ENCODE data around the gene RAB3B.
"Not testable (repeated sequence)": the region's sequence is repeated elsewhere in the genome, so short reads cannot be mapped to it uniquely, and the experiment has no call there.

Gene RAB3B, protein sequence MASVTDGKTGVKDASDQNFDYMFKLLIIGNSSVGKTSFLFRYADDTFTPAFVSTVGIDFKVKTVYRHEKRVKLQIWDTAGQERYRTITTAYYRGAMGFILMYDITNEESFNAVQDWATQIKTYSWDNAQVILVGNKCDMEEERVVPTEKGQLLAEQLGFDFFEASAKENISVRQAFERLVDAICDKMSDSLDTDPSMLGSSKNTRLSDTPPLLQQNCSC

DNA sequence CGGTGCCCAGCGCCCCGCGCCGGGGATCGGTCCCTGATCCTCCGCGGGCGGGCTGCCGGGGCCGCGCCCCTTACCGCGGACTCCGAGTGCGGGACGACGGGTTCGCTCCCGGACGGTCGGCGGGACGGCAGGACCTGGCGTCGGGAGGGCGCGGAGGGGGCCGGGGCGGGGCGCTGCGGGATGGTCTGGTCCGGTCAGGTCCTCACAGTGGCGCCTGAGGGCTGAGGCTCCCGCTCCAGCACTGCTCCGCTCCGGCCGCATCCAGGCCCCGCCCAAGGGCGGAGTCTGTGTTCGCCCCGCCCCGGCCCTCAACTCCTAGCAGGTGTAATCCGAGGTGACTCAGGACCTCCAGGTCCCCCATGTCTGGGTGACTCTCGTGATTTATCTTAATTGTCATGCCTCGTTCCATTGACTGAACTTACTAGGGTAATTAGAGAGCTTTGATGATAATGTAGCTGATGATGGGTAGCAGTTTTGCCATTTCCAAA, at the start of gene RAB3B:
Gene RAB3B (minus strand): TSS at position 223 of the 488 bp plus-strand sequence. CDS start 13,583 bp downstream, outside the sequence.
- peak; percentile 60 to 83 for DNase-seq (ENCODE audit: low read depth in 1 of 2, low spot score in 1 of 2)

DNA sequence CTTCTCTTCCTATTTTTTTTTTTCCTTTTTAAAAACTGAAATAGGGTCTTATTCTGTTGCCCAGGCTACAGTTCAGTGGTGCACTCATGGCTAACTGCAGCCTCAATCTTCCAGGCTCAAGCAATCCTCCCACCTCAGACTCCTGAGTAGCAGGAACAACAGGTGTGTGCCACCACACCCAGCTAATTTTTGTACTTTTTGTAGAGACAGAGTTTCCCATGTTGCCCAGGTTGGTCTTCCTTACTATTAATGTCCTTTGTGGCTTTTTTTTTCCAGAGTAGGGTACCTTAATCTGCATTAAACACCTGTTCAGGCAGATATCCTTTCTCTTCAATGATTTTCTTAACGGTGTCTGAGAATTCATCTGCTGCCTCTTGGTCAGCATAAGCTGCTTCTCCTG, 47.4 kb upstream of the RAB3B start:
- no peak for DNase-seq (ENCODE audit: low read depth in 1 of 2, low spot score in 1 of 2)

DNA sequence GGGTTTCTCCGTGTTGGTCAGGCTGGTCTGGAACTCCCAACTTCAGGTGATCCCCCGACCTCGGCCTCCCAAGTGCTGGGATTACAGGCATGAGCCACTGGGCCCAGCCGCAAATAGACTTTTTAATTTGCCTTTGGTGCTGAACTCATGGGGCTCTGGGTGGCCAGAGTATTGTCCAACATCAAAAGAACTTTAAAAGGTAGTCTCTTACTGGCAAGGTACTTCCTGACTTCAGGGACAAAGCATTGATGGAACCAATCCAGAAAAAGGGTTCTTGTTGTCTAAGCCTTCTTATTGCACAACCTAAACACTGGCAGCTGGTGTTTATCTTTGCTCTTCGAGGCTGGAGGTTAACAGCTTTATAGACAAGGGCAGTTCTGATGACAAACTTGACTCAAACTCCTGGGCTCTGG, 46.9 kb upstream of the RAB3B start:
- no peak for DNase-seq (ENCODE audit: low read depth in 1 of 2, low spot score in 1 of 2)

DNA sequence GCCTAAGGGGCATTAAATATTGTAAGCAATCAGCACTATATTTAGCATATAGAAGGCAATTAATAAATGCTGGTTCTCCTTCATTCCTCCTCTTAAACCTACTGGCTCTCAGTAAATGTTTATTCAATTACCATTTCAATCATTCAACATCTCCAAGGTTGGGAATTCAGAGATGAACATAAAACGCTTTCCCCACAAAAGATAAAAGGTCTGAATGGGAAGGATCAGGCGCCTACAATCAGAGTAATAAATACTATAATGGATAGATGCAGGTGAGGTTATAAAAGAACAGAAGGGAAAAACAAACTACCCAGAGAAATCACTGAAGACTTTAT, 43.5 kb upstream of the RAB3B start:
- DNase-seq (ENCODE audit: low read depth in 1 of 2, low spot score in 1 of 2) = no peak

DNA sequence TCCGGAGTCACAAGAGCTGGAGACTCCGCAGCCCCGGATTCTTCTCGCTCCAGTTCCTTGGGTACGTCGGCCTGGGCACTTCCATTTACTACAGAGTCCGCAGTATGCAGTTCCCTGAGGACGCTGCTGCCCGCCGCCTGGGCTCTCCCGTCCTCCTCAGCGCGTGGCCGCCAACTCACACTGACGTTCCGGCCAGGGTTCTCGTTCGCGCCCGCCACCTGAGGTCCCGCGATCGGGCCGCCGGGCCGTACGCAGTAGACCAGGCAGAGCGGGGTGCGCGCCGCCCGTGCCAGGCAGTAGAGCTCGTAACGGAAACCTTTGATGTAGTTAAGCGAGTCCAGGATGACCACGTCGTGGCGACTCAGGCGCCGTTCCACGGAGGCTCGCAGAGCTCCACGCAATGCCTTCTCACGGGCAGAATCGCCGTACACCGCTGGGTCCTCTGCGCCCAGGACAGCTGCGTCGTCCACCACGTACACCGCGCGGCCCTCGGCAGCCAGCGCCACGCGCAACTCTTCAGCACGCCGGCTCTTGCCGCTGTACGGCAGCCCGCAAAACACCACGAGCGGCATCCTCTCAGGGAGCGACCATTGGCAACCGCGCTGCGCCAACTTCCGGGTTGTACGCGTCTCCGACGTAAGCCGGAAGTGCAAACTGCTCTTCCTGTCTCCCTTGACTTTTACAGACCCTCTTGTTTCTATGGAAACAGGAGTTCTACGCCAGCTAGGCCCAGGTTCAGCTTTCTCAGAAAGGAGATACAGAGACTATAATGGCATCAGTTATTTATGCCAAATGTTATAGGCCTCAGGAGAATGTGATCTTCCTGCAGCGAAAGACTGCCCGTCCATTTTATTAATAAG, 42.9 kb upstream of the RAB3B start, which contains the start of gene KTI12:
Gene KTI12 (minus strand): TSS at position 621 of the 860 bp plus-strand sequence. CDS start 49 bp downstream, at position 572.
- DNase-seq (ENCODE audit: low read depth in 1 of 2, low spot score in 1 of 2) = peak; percentile 65 to 71

DNA sequence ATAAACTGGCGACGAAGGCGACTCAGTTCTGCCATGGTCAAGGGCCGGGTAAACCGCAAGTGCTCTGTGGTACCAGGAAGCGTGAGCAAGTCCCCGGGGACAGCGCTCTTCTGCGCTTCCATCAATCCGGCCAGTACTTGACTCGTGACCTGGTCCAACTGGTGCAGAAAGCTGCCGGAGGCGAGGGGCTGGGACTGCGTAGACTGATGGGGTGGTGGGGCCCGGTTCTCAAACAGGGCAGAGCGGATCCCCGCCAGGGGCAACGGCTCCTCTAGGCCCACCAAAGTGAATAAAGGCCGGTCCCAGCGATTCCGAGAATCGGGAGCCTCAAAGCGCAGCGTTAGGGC, 42.3 kb upstream of the RAB3B start:
- DNase-seq (ENCODE audit: low read depth in 1 of 2, low spot score in 1 of 2) = no peak

DNA sequence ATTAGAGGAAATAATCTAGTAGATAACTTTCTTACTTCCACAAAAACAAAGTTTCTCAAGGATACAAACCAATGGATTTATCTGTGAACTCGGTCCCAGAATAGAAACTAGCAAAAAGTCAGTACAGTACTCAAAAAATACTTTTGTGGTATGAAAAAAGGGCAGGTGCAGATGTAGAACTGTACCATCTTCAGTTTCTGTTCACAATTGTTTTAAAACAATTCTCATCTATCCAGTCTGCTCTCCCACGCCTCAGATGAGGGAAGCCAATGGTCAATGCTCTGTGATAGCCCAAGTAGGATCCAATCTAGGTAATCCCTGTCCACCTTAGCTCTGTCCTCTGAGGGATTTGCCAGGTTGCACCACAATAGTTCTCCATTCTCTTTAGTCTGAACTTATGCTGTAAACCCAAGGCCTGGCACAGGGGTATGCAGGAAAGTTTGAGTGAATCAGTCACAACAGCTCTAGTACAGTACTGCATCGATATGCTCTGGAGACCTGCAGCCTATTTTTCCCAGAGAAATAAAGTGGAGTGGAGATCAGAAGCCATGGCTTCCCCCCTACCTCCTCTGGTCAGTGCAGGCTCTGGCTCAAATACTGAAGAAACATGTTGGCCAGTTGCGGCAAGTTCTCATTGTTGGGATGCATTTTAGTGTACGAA, 41.8 kb upstream of the RAB3B start:
- DNase-seq (ENCODE audit: low read depth in 1 of 2, low spot score in 1 of 2) = no peak

DNA sequence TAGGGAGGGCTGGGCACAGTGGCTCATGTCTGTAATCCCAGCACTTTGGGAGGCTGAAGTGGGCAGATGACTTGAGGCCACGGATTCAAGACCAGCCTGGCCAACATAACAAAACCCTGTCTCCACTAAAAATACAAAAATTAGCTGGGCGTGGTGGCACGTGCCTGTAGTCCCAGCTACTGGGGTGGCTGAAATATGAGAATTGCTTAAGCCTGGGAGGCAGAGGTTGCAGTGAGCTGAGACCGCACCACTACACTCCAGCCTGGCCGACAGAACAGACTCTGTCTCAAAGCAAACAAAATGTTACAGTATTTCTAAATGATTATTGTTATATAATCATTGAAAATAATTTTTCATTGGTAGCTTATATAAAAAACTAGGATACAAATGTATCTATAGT, 38.3 kb upstream of the RAB3B start:
- DNase-seq (ENCODE audit: low read depth in 1 of 2, low spot score in 1 of 2) = not testable (repeated sequence)

DNA sequence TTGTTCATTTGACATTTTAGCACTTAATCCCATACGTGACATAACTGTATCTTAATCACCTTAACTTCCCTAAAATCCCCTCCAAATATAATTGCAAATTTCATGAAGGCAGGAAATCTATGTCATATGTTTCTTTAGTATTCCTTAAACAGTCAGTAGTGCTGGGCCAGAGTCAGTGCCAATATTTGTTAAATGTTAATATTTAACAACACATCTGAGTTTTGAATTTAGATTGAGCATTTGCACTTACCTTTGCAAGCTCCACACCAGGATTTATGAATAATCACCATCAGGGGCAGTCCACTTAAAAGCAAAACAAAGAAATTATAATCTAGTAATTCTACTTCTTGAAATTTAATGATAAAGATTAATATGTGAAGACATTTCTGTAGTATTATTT, 37.8 kb upstream of the RAB3B start:
- DNase-seq (ENCODE audit: low read depth in 1 of 2, low spot score in 1 of 2) = no peak

DNA sequence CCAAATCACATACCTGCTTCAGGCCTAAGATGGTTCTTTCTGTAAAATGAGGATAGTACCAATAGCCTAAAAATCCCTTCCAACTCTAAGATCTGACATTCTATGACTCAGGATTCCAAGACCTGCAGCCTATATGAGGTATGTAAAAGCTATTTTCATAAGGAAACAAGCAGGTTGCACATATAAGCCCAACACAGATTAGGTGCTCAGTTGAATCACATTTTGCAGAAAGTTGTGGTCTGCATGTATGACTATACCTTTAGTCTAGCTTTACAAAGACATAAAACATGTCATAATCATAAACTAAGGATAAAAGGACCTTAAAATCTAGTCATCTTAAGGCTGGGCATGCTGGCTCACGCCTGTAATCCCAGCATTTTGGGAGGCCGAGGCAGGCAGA, 35.8 kb upstream of the RAB3B start:
- DNase-seq (ENCODE audit: low read depth in 1 of 2, low spot score in 1 of 2) = no peak

DNA sequence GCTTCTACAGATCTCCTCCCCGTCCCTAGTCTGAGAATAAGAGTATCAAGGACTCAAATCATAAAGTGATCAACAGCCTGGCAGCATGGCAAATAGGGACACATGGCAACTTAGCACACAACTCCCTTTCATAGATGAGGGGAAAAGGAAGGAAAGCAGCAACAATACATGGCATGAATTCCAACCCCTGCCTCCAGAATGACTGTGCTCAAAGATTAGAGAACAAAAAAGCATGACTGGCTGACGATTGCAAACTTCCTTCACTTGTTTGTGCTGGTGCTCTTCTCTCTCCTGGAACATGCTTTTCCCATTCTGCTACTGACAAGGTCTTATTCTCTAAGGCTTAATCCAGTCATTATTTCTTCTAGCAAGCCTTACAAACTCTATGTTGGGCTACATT, 31.6 kb upstream of the RAB3B start:
- DNase-seq (ENCODE audit: low read depth in 1 of 2, low spot score in 1 of 2) = no peak

DNA sequence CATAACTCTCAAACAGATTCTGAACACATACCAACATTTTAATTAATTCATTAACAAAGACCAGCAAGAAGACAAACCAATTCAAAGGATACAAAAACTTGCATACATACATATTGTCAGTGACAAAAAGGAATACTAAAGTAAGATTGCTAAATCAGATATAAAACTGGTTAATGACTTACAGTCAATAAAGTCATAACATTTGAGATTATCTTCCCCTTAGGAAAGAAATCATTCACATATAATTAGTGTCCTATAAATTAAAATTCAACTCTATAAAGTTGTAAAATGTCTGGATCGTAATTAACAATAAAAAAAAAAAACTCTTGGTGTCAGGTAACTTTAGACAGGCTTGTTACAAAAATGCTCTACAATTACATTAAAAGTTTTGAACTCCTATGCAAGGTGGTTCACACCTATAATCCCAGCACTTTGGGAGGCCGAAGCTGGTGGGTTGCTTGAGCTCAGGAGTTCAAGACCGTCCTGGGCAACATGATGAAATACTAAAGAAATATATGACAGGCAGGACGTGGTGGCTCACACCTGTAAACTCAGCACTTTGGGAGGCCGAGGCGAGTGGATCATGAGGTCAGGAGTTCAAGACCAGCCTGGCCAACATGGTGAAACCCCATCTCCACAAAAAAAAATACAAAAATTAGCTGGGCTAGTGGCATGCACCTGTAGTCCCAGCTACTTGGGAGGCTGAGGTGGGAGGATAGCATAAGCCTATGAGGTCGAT, 17.7 kb upstream of the RAB3B start:
- DNase-seq (ENCODE audit: low read depth in 1 of 2, low spot score in 1 of 2) = no peak

DNA sequence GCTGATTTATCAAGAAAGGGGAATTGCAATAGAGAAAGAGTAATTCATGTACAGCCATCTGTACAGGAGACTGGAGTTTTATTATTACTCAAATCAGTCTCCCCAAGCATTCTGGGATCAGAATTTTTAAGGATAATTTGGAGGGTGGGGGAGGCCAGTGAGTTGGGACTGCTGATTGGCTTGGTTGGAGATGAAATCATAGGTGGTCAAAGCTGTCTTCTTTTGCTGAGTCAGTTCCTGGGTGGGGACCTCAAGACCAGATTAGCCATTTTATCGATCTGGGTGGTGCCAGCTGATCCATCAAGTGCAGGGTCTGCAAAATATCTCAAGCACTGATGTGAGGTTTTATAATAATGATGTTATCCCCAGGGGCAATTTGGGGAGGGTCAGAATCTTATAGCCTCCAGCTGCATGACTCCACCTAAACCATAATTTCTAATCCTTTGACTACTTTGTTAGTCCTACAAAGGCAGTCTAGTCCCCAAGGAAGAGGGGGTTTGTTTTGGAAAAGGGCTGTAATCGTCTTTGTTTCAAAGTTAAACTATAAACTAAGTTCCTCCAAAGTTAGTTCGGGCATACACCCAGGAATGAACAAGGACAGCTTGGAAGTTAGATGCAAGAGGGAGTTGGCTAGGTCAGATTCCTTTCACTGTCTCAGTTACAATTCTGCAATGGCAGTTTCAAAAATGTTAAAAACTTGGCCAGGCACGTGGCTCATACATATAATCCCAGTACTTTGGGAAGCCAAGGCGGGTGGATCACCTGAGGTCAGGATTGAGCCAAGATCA, 16.9 kb upstream of the RAB3B start:
- no peak for DNase-seq (ENCODE audit: low read depth in 1 of 2, low spot score in 1 of 2)

DNA sequence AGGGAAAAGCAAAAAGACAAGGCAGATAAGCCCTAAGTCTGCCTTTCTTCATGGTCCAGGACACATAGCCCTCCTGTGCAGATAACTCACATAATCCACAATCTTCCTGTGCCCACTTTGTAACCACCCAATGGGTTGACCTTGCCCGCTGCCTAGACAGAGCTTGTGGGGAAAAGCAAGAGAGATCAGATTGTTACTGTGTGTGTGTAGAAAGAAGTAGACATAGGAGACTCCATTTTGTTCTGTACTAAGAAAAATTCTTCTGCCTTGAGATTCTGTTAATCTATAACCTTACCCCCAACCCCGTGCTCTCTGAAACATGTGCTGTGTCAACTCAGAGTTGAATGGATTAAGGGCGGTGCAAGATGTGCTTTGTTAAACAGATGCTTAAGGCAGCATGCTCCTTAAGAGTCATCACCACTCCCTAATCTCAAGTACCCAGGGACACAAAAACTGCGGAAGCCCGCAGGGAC, 15.6 kb upstream of the RAB3B start:
- DNase-seq (ENCODE audit: low read depth in 1 of 2, low spot score in 1 of 2) = not testable (repeated sequence)

DNA sequence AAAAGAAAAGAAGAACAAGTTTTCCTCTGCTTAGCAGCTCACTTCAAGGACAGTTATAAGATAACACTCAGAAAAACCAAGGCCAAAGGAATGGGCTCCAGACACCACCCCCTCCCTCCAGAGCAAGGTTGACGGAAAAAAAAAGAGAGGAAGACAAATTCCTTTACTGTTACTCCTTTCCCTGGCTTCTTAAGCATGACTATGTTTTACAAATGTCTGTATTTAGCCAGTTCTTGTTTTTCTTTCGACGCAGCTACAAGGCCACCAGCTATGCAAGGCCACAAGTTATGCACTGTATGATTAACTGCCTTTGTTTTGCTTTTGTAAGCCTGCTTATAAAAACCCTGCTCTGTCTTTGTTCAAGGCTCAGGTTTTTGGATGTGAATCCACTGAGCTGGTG, 15.0 kb upstream of the RAB3B start:
- DNase-seq (ENCODE audit: low read depth in 1 of 2, low spot score in 1 of 2) = not testable (repeated sequence)

DNA sequence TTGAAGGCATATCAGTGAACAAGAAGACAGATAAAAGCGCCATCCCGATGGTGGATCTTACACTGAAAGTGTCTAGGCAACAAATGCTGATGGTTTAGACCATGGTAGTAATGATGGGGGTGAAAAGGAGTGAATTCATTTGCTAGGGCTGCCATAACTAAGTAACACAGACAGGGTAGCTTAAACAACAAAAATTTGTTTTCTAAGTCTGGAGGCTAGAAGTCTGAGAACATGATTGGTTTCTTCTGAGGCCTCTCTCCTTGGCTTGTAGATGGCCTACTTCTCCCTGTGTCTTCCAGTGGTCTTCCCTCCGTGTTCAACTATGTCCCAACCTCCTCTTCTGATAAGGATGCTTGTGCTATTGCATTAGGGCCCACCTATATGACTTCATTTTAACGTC, 13.4 kb upstream of the RAB3B start:
- no peak for DNase-seq (ENCODE audit: low read depth in 1 of 2, low spot score in 1 of 2)

DNA sequence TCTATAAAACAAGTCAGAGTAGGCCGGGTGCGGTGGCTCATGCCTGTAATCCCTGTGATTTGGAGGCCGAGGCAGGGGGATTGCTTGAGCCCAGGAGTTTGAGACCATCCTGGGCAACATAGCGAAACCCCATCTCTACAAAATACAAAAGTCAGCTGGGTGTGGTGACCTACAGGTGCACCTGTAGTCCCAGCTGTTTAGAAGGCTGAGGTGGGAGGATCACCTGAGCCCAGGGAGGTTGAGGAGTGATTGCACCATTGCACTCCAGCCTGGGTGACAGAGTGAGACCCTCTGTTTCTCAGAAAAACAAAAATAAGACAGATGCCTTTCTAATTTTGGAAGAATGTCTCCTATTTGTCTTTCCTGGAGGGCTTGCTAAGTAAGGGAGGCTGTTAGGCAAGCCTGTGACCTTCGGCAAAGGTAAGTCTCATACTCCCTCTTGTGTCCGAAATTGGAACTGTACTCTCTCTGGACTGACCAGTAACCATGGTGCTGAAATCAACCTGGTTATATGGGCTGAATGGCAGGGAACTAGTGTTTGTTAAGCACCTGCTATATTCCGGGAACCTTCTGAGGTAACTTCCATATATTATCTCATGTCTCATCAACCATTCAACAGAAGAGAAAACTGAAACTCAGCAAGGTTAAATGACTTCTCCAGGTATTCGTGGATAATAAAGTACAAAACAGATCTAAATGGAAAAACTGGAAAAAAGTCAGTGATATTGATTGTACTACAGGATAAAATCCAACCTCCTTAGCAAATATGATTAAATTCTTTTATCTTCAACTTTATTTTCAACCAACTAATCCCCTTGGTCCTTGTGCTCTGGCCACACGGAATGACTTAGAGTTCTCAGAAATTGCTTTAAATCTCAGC, 11.8 kb upstream of the RAB3B start:
- DNase-seq (ENCODE audit: low read depth in 1 of 2, low spot score in 1 of 2) = peak in 1 of 2 donors; percentile 19

DNA sequence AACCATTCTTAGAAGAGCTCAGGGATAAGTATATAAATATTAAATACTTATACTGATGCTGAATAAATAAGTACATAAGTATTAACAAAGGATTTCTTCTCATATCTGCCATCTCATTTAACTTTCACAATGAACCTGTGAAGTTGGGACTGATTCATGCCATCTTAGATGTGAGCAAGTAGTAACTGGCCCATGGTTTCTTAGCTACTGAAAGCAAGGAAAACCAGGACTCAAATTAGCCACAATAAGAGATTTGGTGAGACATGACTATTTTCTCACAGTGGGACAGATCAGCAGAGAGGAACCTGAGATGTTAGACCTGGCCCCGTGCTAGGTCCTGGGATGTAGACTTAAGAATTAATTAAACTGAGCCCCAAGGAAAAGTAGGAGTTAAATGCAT, 8.2 kb upstream of the RAB3B start:
- DNase-seq (ENCODE audit: low read depth in 1 of 2, low spot score in 1 of 2) = no peak

DNA sequence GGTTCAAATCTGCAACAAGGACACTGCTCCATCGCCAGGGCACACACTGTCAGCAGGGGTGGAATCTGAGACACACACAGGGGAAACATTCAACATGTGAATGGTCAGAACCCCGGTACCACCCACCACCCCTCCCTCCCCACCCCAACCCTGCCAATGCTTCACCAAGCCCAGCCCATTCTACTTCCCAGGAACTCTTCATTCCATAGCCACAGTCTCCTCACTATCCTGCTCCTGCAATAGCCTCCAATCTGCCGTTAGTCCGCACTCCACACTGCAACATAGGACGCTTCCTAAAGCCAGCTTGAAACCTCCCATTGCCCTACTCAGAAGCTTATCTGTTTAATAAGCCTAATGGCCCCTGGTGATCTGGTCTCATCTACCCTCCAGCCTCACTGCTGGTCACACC, 7.5 kb upstream of the RAB3B start:
- no peak for DNase-seq (ENCODE audit: low read depth in 1 of 2, low spot score in 1 of 2)

Measured in stimulated activated CD4-positive, alpha-beta T cell treated with anti-CD3 and anti-CD28 coated beads, Interleukin-15, amount 100 ng/mL, for 1 hour (primary cell).